Cardiac muscle cell (in vitro differentiated cells and primary cell): ENCODE measurements around the gene TTLL3. TPM values are rescaled to one million over a fixed set of nuclear protein-coding genes. Genes with fewer than 3 reads are reported as not detected.
A peak's percentile ranks its signal among the peaks of the same experiment; 100 is the strongest.
"Not testable (repeated sequence)": the region's sequence is repeated elsewhere in the genome, so short reads cannot be mapped to it uniquely, and the experiment has no call there.

Experiments
- DNase-seq, 2 donors: peaks; one replicate each; pipeline versions ENCODE4 v3.0.0 to v3.0.0-alpha.2; 2010 to 2017; ENCODE audit warnings: low read depth in 1 of 2, low spot score in 1 of 2
- H3K27ac ChIP-seq: fragments of 200-600 bp; sonication (generic); 2 replicates; pipeline ENCODE4 v1.5.1; 2016
- H3K27me3 ChIP-seq: fragments of 200-600 bp; sonication (generic); 2 replicates; pipeline ENCODE4 v1.6.0; 2016; ENCODE audit warnings: control low read depth
- H3K36me3 ChIP-seq: fragments of 200-600 bp; sonication (generic); 2 replicates; pipeline ENCODE4 v1.5.1; 2016; ENCODE audit warnings: control low read depth
- H3K4me1 ChIP-seq: fragments of 200-600 bp; sonication (generic); 2 replicates; pipeline ENCODE4 v1.8.1; 2017; ENCODE audit warnings: low read depth, mild to moderate bottlenecking, mixed run types
- H3K4me3 ChIP-seq: fragments of 200-600 bp; sonication (generic); 2 replicates; pipeline ENCODE4 v1.5.1; 2016; ENCODE audit warnings: mild to moderate bottlenecking
- H3K9me3 ChIP-seq: fragments of 200-600 bp; sonication (generic); 2 replicates; pipeline ENCODE4 v1.5.1; 2017; ENCODE audit warnings: low read depth, mild to moderate bottlenecking, control low read depth
- polyA plus RNA-seq: library from polyadenylated mRNA; unstranded; fragments of >200 nt; fragmentation: Nextera tagmentation; extraction: Ambion mirVana; gene quantifications from 2 replicates; pipeline ENCODE4 v1.2.1, GENCODE V29; 2016
- total RNA-seq: library from RNA; depleted of rRNA; stranded (reverse); fragments of >200 nt; gene quantifications from 2 replicates; pipeline ENCODE4 v1.2.3, GENCODE V29; 2016
- TF ChIP-seq, protein P1 (sequence below): IDR thresholded peaks from 2 replicates; pipeline ENCODE4 v1.5.1; 2012; ENCODE audit warnings: low read depth, mild to moderate bottlenecking, low read length

TTLL3 gene
- total and polyA plus RNA-seq, 2 experiments from 2014 or later: 29.4 to 59.6 TPM

DNA sequence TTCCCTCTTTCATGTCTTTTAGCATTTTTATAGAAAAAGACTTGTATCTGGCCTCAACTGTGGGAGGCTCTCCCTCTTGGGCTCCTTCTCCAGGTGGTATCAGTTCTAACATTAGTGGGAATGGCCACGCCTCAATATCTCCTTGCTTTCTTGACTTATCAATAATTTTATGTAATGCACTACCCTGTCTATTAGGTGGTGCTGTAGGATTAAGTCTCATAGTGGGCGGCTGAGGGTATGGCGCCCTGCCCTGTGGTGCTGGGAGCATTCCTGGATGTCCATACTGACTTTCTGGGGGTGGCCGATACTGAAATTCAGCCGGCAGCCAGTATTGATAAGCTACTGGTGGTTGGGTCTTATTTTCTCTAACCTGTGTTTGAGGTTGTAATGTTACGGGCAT, 42.5 kb downstream of the TTLL3 start:
- TF ChIP-seq, protein P1, sequence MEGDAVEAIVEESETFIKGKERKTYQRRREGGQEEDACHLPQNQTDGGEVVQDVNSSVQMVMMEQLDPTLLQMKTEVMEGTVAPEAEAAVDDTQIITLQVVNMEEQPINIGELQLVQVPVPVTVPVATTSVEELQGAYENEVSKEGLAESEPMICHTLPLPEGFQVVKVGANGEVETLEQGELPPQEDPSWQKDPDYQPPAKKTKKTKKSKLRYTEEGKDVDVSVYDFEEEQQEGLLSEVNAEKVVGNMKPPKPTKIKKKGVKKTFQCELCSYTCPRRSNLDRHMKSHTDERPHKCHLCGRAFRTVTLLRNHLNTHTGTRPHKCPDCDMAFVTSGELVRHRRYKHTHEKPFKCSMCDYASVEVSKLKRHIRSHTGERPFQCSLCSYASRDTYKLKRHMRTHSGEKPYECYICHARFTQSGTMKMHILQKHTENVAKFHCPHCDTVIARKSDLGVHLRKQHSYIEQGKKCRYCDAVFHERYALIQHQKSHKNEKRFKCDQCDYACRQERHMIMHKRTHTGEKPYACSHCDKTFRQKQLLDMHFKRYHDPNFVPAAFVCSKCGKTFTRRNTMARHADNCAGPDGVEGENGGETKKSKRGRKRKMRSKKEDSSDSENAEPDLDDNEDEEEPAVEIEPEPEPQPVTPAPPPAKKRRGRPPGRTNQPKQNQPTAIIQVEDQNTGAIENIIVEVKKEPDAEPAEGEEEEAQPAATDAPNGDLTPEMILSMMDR: no peak
- Histone ChIP-seq H3K27me3 (no peaks in the 10 kb centered on the region), H3K36me3 (no peaks in the 10 kb centered on the region), H3K27ac (no peak overlapping the region), H3K4me3 (no peak overlapping the region), H3K4me1 (peaks cover 7% of the 10 kb centered on the region), H3K9me3 (no peaks in the 10 kb centered on the region)
- DNase-seq: no peak

DNA sequence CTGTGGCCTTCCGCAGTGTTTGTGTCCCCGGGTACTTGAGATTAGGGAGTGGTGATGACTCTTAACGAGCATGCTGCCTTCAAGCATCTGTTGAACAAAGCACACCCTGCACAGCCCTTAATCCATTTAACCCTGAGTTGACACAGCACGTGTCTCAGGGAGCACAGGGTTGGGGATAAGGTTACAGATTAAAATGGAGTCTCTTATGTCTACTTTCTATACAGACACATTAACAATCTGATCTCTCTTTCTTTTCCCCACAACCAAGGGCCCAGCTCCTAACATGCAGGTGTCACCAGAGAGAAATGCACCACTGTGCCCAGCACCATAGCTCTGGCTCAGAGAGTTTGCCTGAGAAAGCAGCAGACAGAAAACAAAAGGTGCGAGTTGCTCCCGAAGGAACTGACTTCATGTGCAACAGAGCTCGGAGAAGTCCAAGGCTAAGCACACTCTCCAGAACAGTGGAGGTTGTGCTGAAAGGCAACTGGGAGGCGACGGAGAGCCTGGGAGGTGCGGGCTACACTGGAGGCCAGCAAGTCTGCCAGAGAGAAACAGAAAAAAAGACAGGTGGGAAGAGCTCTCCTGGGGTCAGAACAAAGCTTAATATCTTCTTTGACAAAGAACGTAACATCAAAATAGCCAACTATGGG, 44.4 kb downstream of the TTLL3 start:
- H3K27me3 ChIP-seq, H3K27ac ChIP-seq, H3K9me3 ChIP-seq, H3K36me3 ChIP-seq, H3K4me3 ChIP-seq, H3K4me1 ChIP-seq, DNase-seq: not testable (repeated sequence)

DNA sequence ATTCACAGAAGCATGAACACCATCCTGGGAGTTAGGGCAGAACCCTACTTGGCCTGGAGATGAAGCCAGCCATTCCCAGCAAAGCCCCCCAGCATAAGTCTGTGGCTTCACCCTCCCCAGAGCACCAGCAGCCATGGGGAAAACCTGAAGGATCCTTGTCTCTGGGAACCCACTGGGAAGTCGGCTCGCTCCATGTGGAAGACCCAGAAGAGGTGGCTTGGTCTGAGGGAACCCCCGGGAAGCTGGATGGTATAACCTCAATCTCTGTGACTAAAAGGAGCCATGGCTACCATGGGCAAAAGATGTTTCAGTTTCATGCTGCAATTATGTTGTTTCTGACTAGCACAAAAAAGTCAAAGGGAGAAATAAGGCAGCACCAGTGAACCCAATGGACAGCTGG, 45.5 kb downstream of the TTLL3 start:
- no peak for DNase-seq
- Histone ChIP-seq H3K27me3 (no peaks in the 10 kb centered on the region), H3K9me3 (no peaks in the 10 kb centered on the region), H3K27ac (no peak overlapping the region), H3K36me3 (no peaks in the 10 kb centered on the region), H3K4me3 (no peak overlapping the region), H3K4me1 (peaks cover 7% of the 10 kb centered on the region)
- TF ChIP-seq, protein P1: no peak

DNA sequence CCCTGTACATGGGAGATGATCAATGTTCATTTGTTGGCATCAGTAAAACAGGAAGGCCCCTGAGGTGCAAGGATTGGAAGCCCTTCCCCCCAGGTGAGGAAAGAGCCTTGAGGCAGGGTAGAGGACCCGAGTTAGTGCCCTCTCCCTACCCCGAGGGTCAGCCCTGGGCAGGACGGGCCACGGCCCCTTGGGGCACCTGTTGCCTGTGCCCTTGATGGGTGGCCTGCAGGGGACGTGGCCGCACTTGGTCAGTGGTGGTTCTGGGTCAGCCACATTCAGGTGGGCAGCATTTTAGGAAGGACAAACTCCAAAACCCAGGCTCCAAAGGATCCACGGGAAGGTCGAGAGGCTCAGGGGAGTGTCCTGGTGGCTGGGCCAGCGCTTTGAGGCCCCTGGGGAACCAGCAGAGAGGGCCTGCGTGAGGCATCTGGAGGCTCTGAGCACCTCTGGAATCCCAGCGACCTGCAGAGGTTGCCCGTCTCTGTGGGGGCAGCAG, 49.5 kb downstream of the TTLL3 start:
- H3K27me3 ChIP-seq: no peaks in the 10 kb centered on the region
- no peaks in the 10 kb centered on the region for H3K36me3 ChIP-seq
- no peak overlapping the region for H3K27ac ChIP-seq
- peaks cover 13% of the 10 kb centered on the region for H3K4me1 ChIP-seq
- TF ChIP-seq, protein P1: no peak
- H3K4me3 ChIP-seq: no peak overlapping the region
- no peak for DNase-seq
- no peaks in the 10 kb centered on the region for H3K9me3 ChIP-seq

DNA sequence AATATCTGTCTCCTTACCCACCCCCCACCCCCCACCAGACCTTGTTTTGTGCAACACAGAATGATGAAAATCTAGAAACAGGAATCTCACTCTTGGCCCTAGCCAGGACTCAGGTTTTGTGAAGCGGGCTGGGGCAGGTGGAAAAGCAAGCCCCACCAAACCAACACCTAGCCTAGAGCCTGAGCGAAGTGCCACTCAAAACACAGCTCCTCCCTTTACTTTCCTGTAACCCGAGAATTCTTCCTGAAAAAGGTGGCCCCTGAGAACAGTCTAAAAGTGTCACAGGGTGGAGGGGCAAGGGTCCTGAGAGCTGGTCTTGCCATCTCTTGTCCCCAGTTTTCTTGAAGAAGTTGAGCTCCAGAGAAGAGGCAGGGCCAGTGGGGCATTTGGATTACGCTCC, 51.1 kb downstream of the TTLL3 start:
- TF ChIP-seq, protein P1: no peak
- Histone ChIP-seq H3K4me3 (no peak overlapping the region), H3K27me3 (no peaks in the 10 kb centered on the region), H3K27ac (no peak overlapping the region), H3K36me3 (no peaks in the 10 kb centered on the region), H3K4me1 (peaks cover 20% of the 10 kb centered on the region), H3K9me3 (no peaks in the 10 kb centered on the region)
- peak in 1 of 2 donors; percentile 18 for DNase-seq

DNA sequence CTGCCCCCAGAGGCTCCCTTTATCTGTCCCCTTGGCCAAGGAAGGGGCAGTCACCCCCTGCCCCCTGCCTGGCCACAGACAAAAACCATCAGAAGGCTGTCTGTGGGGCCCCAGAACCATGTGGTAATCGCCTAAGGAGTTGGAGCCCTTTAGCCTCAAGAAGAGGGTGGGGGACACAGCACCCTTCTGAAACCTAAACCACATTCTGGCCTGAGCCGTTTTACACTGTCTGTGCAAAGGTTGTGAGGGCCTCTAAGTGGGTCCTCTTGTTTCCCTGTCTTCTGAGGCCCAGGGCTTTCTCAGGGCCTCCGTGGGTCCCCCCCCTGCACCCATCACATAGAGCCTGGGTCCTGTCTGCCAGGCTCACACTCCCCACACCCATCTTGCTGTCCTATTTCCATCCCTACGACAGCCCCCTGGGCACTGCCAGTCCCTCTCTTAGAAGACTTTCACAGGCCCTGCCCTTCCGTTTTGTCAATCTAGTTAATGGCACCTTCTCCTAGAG, 51.6 kb downstream of the TTLL3 start:
- H3K4me3 ChIP-seq: no peak overlapping the region
- H3K27me3 ChIP-seq: no peaks in the 10 kb centered on the region
- TF ChIP-seq, protein P1: no peak
- H3K27ac ChIP-seq: no peak overlapping the region
- H3K4me1 ChIP-seq: peaks cover 20% of the 10 kb centered on the region
- no peak for DNase-seq
- H3K36me3 ChIP-seq: no peaks in the 10 kb centered on the region
- no peaks in the 10 kb centered on the region for H3K9me3 ChIP-seq
